Measurements from ENCODE around the gene KAT6B.
A peak's percentile ranks its signal among the peaks of the same experiment; 100 is the strongest.

Gene KAT6B

DNA sequence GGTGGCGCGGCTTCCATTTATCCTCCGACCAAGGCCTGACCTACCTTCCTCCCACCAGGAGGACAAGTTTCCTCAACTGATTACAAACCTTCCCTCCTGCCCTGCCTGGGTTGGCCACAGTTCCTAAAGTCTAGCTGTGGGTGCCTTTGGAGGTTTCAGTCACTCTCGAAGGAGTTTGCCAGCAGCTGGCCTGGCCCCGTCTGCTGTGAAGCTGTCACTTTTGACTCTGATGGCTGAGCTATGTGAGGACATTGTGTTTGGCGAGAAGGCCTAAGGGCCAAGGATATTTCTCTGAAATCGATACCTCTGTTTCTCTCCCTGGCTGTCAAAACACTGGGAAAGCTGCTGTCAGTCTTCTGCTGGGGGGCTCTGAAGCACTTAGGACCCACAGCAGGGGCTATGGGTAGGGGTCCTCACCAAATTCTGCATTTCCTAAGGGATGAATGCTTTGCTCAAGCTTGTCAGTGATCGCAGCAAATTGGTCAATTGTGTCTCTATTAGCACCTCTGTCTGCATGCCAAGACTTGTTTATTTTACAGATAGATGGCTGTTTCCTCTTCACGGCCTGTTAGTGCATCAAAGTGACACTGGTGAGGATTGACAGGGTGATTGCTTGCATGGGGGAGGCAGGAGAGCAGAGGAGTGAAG lies 253.2 kb downstream of the KAT6B start:
- H3K4me2 ChIP-seq (ENCODE audit: low read length), result no peak overlapping the region
- H3K9ac ChIP-seq, result no peak overlapping the region
- peaks cover 18% of the 10 kb centered on the region for H3K4me1 ChIP-seq
- H3K79me2 ChIP-seq, result no peaks in the 10 kb centered on the region
- no peaks in the 10 kb centered on the region for H3K9me3 ChIP-seq (ENCODE audit: control insufficient read depth, low read length)
- TF ChIP-seq, protein P1, sequence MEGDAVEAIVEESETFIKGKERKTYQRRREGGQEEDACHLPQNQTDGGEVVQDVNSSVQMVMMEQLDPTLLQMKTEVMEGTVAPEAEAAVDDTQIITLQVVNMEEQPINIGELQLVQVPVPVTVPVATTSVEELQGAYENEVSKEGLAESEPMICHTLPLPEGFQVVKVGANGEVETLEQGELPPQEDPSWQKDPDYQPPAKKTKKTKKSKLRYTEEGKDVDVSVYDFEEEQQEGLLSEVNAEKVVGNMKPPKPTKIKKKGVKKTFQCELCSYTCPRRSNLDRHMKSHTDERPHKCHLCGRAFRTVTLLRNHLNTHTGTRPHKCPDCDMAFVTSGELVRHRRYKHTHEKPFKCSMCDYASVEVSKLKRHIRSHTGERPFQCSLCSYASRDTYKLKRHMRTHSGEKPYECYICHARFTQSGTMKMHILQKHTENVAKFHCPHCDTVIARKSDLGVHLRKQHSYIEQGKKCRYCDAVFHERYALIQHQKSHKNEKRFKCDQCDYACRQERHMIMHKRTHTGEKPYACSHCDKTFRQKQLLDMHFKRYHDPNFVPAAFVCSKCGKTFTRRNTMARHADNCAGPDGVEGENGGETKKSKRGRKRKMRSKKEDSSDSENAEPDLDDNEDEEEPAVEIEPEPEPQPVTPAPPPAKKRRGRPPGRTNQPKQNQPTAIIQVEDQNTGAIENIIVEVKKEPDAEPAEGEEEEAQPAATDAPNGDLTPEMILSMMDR (IDR thresholded peaks at IDR 0.05), result no peak
- no peaks in the 10 kb centered on the region for H3K27me3 ChIP-seq (ENCODE audit: control insufficient read depth, insufficient read depth, low read length)
- no peak overlapping the region for H3K4me3 ChIP-seq (ENCODE audit: low read depth, low read length)
- H3K27ac ChIP-seq, result peak overlapping the region; percentile 39
- H2AFZ ChIP-seq, result peak overlapping the region; percentile 86
- no peaks in the 10 kb centered on the region for H3K36me3 ChIP-seq (ENCODE audit: control insufficient read depth, insufficient read depth, low read length)

DNA sequence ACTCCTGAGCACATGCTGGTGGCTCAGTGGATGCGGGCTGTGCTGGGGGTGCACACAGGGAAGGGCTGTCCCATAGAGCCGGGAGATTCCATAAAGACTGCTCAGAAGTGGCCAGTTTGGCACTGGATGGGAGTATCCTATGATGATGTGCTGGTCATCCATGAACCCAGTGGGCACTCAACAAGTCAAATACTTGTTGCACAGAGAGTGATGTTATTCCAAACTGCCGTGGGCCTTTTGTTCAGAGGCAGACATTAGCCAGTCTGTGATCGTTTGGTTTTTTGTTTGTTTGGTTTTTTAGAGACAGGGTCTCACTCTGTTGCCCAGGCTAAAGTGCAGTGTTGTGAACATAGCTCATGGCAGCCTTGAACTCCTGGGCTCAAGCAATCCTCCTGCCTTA lies 254.2 kb downstream of the KAT6B start:
- Histone ChIP-seq H3K4me1 (peaks cover 9% of the 10 kb centered on the region), H3K9ac (no peak overlapping the region), H3K9me3 (ENCODE audit: control insufficient read depth, low read length) (no peaks in the 10 kb centered on the region), H3K27ac (no peak overlapping the region), H3K79me2 (no peaks in the 10 kb centered on the region), H3K27me3 (ENCODE audit: control insufficient read depth, insufficient read depth, low read length) (no peaks in the 10 kb centered on the region), H3K4me3 (ENCODE audit: low read depth, low read length) (no peak overlapping the region), H3K36me3 (ENCODE audit: control insufficient read depth, insufficient read depth, low read length) (no peaks in the 10 kb centered on the region), H3K4me2 (ENCODE audit: low read length) (no peak overlapping the region), H2AFZ (no peak overlapping the region)
- TF ChIP-seq, protein P1 (IDR thresholded peaks at IDR 0.05), result no peak

DNA sequence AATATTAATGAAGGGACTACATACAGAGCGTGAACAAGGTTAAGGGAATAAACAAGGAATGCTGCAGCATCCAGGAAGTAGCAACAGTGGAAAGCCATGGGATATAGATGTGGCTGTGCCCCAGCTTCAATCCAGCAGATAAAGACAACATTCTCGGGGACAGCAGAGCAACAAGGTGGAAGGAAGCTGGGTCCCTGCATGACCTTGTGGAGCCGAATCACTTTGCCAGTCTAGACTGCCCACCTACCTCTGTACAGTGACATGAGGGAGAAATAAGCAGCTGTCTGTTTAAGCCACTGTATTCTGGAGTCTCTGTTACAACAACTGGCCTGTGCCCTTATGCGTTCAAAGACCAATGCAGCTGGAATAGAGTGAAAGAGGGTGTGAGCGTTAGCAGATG lies 255.0 kb downstream of the KAT6B start:
- H3K4me2 ChIP-seq (ENCODE audit: low read length), result no peak overlapping the region
- H3K36me3 ChIP-seq (ENCODE audit: control insufficient read depth, insufficient read depth, low read length), result no peaks in the 10 kb centered on the region
- H3K27me3 ChIP-seq (ENCODE audit: control insufficient read depth, insufficient read depth, low read length), result no peaks in the 10 kb centered on the region
- H3K9me3 ChIP-seq (ENCODE audit: control insufficient read depth, low read length), result no peaks in the 10 kb centered on the region
- TF ChIP-seq, protein P1 (IDR thresholded peaks at IDR 0.05), result no peak
- no peak overlapping the region for H3K4me3 ChIP-seq (ENCODE audit: low read depth, low read length)
- no peak overlapping the region for H3K27ac ChIP-seq
- H3K79me2 ChIP-seq, result no peaks in the 10 kb centered on the region
- no peak overlapping the region for H3K9ac ChIP-seq
- no peak overlapping the region for H2AFZ ChIP-seq
- peaks cover 11% of the 10 kb centered on the region for H3K4me1 ChIP-seq

Data from parathyroid adenoma (tissue), 2 donors.